ENCODE data around the gene MZB1.

DNA sequence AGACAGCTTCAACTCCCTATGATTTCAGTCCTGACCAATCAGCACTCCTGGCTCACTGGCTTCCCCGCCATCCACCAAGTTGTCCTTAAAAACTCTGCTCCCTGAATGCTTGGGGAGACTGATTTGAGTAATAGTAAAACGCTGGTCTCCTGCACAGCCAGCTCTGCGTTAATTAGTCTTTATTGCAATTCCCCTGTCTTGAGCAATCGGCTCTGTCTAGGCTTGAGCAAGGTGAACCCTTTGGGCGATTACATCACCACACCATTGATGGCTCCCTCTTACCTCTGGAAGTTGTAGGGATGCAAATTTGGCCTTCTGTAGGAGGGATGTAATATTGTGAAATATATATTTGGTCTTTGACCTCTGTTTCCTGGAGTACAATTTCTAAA, 3.7 kb downstream of the MZB1 start:
- TF ChIP-seq RORB (CRISPR knock-in tag; IDR thresholded peaks at IDR 0.05) (no peak), NR3C1 (CRISPR knock-in tag; conservative IDR thresholded peaks at IDR 0.05; ENCODE audit: low read depth) (no peak), MAX (CRISPR knock-in tag; IDR thresholded peaks at IDR 0.05) (no peak), CREB1 (CRISPR knock-in tag; IDR thresholded peaks at IDR 0.05) (no peak), TCF7 (CRISPR knock-in tag; IDR thresholded peaks at IDR 0.05; ENCODE audit: low read depth) (no peak), ZNF232 (CRISPR knock-in tag; IDR thresholded peaks at IDR 0.05) (no peak), HMGXB4 (CRISPR knock-in tag; IDR thresholded peaks at IDR 0.05) (no peak), ATF3 (CRISPR knock-in tag; conservative IDR thresholded peaks at IDR 0.05) (no peak)
- TF ChIP-seq, protein P1, sequence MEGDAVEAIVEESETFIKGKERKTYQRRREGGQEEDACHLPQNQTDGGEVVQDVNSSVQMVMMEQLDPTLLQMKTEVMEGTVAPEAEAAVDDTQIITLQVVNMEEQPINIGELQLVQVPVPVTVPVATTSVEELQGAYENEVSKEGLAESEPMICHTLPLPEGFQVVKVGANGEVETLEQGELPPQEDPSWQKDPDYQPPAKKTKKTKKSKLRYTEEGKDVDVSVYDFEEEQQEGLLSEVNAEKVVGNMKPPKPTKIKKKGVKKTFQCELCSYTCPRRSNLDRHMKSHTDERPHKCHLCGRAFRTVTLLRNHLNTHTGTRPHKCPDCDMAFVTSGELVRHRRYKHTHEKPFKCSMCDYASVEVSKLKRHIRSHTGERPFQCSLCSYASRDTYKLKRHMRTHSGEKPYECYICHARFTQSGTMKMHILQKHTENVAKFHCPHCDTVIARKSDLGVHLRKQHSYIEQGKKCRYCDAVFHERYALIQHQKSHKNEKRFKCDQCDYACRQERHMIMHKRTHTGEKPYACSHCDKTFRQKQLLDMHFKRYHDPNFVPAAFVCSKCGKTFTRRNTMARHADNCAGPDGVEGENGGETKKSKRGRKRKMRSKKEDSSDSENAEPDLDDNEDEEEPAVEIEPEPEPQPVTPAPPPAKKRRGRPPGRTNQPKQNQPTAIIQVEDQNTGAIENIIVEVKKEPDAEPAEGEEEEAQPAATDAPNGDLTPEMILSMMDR (IDR thresholded peaks at IDR 0.05) = no peak
- TF ChIP-seq, protein P2, sequence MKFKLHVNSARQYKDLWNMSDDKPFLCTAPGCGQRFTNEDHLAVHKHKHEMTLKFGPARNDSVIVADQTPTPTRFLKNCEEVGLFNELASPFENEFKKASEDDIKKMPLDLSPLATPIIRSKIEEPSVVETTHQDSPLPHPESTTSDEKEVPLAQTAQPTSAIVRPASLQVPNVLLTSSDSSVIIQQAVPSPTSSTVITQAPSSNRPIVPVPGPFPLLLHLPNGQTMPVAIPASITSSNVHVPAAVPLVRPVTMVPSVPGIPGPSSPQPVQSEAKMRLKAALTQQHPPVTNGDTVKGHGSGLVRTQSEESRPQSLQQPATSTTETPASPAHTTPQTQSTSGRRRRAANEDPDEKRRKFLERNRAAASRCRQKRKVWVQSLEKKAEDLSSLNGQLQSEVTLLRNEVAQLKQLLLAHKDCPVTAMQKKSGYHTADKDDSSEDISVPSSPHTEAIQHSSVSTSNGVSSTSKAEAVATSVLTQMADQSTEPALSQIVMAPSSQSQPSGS (CRISPR knock-in tag; IDR thresholded peaks at IDR 0.05; ENCODE audit: borderline replicate concordance, low read depth) = no peak

All from WTC11 (cell line).